Right atrium auricular region (tissue), 2 donors: ENCODE results near the gene MRNIP. TPM values are rescaled to one million over a fixed set of nuclear protein-coding genes. Genes with fewer than 3 reads are reported as not detected.

Source experiments
- DNase-seq: peaks from one replicate; pipeline ENCODE4 v3.0.0-alpha.2; 2019; ENCODE audit warnings: low spot score
- H3K27ac ChIP-seq, 2 donors: fragments of 200-600 bp; sonication (generic); 1 replicate in 1 of 2; 2 replicates in 1 of 2; pipeline ENCODE4 v1.5.1; 2016 to 2019
- H3K27me3 ChIP-seq, 2 donors: fragments of 200-600 bp; sonication (generic); one replicate each; pipeline versions ENCODE4 v1.5.1 to v1.6.0; 2017 to 2019
- H3K36me3 ChIP-seq: fragments of 200-600 bp; sonication (generic); one replicate; pipeline ENCODE4 v1.5.1; 2016
- H3K4me1 ChIP-seq, 2 donors: fragments of 200-600 bp; sonication (generic); one replicate each; pipeline versions ENCODE4 v1.5.1 to v1.6.0; 2017 to 2019
- H3K4me3 ChIP-seq, 2 donors: fragments of 200-600 bp; sonication (generic); 1 replicate in 1 of 2; 2 replicates in 1 of 2; pipeline ENCODE4 v1.5.1; 2017 to 2019; ENCODE audit warnings: mild to moderate bottlenecking in 1 of 2, moderate library complexity in 1 of 2
- H3K9me3 ChIP-seq, 2 donors: fragments of 200-600 bp; sonication (generic); one replicate each; pipeline ENCODE4 v1.5.1; 2019
- total RNA-seq, 2 donors: library from RNA; depleted of rRNA; stranded (reverse); fragments of >200 nt; gene quantifications; one replicate each; pipeline ENCODE4 v1.1.0, GENCODE V29; 2016
- TF ChIP-seq, protein P1 (sequence below), 2 donors: fragments of 200-600 bp; sonication (generic); IDR thresholded peaks; one replicate each; pipeline ENCODE4 v1.5.1; 2019; ENCODE audit warnings: antibody characterized with exemption in 2 of 2

Gene MRNIP
- total RNA-seq, 2 donors from 2014 or later = 12.5 to 20.3 TPM

GRCh38 chr5:179816796-179817469 lies 41.7 kb downstream of the MRNIP start:
- H3K36me3 ChIP-seq = peaks cover 2% of the 10 kb centered on the region
- peak overlapping the region; percentile 38 to 71 for H3K27ac ChIP-seq
- H3K9me3 ChIP-seq = no peaks in the 10 kb centered on the region
- H3K4me1 ChIP-seq = peaks cover 0 to 42% of the 10 kb centered on the region in 2 donors
- peak overlapping the region; percentile 40 to 64 for H3K4me3 ChIP-seq
- TF ChIP-seq, protein P1, sequence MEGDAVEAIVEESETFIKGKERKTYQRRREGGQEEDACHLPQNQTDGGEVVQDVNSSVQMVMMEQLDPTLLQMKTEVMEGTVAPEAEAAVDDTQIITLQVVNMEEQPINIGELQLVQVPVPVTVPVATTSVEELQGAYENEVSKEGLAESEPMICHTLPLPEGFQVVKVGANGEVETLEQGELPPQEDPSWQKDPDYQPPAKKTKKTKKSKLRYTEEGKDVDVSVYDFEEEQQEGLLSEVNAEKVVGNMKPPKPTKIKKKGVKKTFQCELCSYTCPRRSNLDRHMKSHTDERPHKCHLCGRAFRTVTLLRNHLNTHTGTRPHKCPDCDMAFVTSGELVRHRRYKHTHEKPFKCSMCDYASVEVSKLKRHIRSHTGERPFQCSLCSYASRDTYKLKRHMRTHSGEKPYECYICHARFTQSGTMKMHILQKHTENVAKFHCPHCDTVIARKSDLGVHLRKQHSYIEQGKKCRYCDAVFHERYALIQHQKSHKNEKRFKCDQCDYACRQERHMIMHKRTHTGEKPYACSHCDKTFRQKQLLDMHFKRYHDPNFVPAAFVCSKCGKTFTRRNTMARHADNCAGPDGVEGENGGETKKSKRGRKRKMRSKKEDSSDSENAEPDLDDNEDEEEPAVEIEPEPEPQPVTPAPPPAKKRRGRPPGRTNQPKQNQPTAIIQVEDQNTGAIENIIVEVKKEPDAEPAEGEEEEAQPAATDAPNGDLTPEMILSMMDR (IDR thresholded peaks at IDR 0.05) = peak in 1 of 2 donors; percentile 31
- DNase-seq = no peak
- H3K27me3 ChIP-seq = no peaks in the 10 kb centered on the region

DNA sequence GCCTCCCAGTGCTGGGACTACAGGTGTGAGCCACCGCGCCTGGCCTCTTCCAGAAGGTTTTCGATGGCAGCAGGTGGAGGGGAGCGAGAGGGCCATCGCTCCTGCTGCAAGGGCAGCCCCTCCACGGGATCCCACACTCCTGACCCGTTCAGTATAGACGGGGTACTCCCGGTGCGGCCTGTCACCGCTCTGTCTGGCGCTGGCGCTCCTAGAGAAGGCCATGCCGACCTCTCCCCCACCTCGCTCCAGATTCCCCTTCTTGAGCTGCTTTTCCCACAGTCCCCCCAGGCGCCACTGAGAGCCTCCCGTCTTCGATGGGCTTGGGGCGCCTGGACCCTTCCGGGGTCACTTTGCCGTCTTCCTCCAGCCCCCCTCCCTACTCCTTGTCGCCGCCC lies 42.2 kb downstream of the MRNIP start:
- no peak for DNase-seq
- no peaks in the 10 kb centered on the region for H3K27me3 ChIP-seq
- TF ChIP-seq, protein P1 (IDR thresholded peaks at IDR 0.05) = no peak
- no peaks in the 10 kb centered on the region for H3K9me3 ChIP-seq
- H3K4me1 ChIP-seq = peaks cover 0 to 40% of the 10 kb centered on the region in 2 donors
- H3K4me3 ChIP-seq = peak overlapping the region; percentile 40 to 64
- H3K27ac ChIP-seq = peak overlapping the region; percentile 38 to 71
- no peaks in the 10 kb centered on the region for H3K36me3 ChIP-seq

DNA sequence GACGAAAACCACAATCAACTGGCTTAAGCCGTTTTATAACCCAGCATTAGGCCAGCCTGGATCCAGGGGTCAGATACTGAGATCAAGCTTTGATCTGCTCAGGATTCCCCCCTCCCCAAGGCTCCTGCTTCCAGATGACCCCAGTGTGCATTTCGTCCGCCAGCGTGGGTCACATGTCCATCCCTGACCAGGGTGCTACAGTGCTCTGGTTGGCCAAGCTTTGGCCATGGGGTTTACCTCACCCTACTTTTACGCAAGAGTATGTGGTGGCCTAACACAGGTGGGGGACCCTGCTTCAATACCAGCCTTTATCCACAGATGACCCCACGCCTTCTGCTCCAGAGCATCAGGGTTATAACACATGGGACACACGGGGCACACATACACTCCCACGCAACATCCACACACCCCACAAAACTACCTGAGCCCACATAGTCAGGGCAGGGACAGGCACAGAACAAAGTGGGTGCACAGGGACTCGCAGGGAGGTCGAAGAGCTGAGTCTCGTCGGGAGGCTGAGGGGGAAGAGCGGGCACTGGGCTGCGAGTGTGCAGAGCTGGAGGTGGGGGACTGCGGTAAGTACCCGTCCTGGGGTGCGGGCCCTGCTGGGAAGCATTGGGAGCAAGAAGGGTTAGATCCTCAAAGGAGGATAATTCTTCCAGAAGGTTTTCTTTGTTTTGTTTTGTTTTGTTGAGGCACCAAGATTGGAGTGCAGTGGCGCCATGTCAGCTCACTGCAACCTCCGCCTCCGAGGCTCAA lies 42.9 kb downstream of the MRNIP start:
- H3K9me3 ChIP-seq = no peaks in the 10 kb centered on the region
- TF ChIP-seq, protein P1 (IDR thresholded peaks at IDR 0.05) = no peak
- no peak overlapping the region for H3K27ac ChIP-seq
- no peaks in the 10 kb centered on the region for H3K27me3 ChIP-seq
- H3K4me1 ChIP-seq = peaks cover 0 to 40% of the 10 kb centered on the region in 2 donors
- no peaks in the 10 kb centered on the region for H3K36me3 ChIP-seq
- H3K4me3 ChIP-seq = no peak overlapping the region
- DNase-seq = no peak

DNA sequence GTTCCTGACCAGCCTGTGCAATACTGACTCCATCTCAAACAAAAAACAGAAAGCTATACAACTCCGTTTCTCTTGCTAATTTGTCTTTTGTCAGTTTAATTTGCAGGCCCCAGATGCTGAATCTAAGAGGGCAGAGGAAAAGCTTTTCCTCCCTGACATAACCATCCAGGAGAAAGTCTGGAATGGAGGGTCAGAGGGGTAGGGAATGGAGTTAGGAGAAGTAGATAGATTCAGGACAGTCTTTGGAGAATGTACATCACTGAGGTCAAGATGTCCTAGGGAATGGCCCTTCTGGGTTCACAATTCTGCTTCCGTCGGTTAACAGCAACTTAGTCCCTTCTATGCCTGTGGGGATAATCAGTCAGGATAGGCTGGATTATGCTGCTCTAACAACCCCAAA lies 44.5 kb downstream of the MRNIP start:
- peaks cover 0 to 26% of the 10 kb centered on the region in 2 donors for H3K4me1 ChIP-seq
- H3K27ac ChIP-seq = no peak overlapping the region
- no peaks in the 10 kb centered on the region for H3K36me3 ChIP-seq
- no peak for DNase-seq
- H3K27me3 ChIP-seq = no peaks in the 10 kb centered on the region
- no peaks in the 10 kb centered on the region for H3K9me3 ChIP-seq
- no peak overlapping the region for H3K4me3 ChIP-seq
- TF ChIP-seq, protein P1 (IDR thresholded peaks at IDR 0.05) = no peak

GRCh38 chr5:179812997-179813607 lies 45.5 kb downstream of the MRNIP start:
- no peak for DNase-seq
- Histone ChIP-seq H3K36me3 (no peaks in the 10 kb centered on the region), H3K27me3 (no peaks in the 10 kb centered on the region), H3K4me1 (peaks cover 0 to 17% of the 10 kb centered on the region in 2 donors), H3K27ac (no peak overlapping the region), H3K9me3 (no peaks in the 10 kb centered on the region), H3K4me3 (no peak overlapping the region)
- TF ChIP-seq, protein P1 (IDR thresholded peaks at IDR 0.05) = no peak
